Tibial artery (tissue), 4 donors: ENCODE data around the gene TNFRSF1A.

Source experiments
- DNase-seq, 2 donors: peaks; one replicate each; pipeline ENCODE4 v3.0.0-alpha.2; 2019
- H3K27ac ChIP-seq, 2 donors: fragments of 200-600 bp; sonication (generic) in 1 of 2; 1 replicate in 1 of 2; 2 replicates in 1 of 2; pipeline ENCODE4 v1.5.1; 2018 to 2019; ENCODE audit warnings: mild to moderate bottlenecking in 1 of 2
- H3K27me3 ChIP-seq, 2 donors: fragments of 200-600 bp; sonication (generic) in 1 of 2; one replicate each; pipeline versions ENCODE4 v1.5.1 to v1.6.0; 2016 to 2019
- H3K36me3 ChIP-seq, 3 donors: fragments of 200-600 bp; sonication (generic) in 2 of 3; one replicate each; pipeline ENCODE4 v1.5.1; 2016 to 2019; ENCODE audit warnings: mild to moderate bottlenecking in 2 of 3
- H3K4me1 ChIP-seq, 4 donors: fragments of 200-600 bp; sonication (generic) in 2 of 4; 1 replicate in 3 of 4; 2 replicates in 1 of 4; pipeline ENCODE4 v1.5.1; 2016 to 2019
- H3K4me3 ChIP-seq, 2 donors: fragments of 200-600 bp; sonication (generic) in 1 of 2; 1 replicate in 1 of 2; 2 replicates in 1 of 2; pipeline ENCODE4 v1.5.1; 2018 to 2019; ENCODE audit warnings: mild to moderate bottlenecking in 2 of 2
- H3K9me3 ChIP-seq, 3 donors: fragments of 200-600 bp; sonication (generic) in 1 of 3; one replicate each; pipeline ENCODE4 v1.5.1; 2016 to 2019
- CTCF ChIP-seq, 2 experiments: fragments of 200-600 bp in 1 of 2; fragments of 450-650 bp in 1 of 2; IDR thresholded peaks; one replicate each; pipeline ENCODE4 v1.5.1; 2017 to 2019; ENCODE audit warnings: antibody characterized with exemption in 2 of 2, mild to moderate bottlenecking in 1 of 2, moderate library complexity in 1 of 2
- intact Hi-C: fragments of 100-400 bp; cut with DNase I; formaldehyde crosslinking; loops from one replicate; pipeline ENCODE4 v1.15.0; 2023; ENCODE audit warnings: low total_unique reads

Gene TNFRSF1A

GRCh38 chr12:6376079-6376869 is 34.4 kb upstream of the TNFRSF1A start:
- Histone ChIP-seq H3K27me3 (no peaks in the 10 kb centered on the region), H3K27ac (peak overlapping the region; percentile 49 to 69), H3K9me3 (no peaks in the 10 kb centered on the region), H3K36me3 (no peaks in the 10 kb centered on the region), H3K4me1 (peaks cover 0 to 55% (median 31%) of the 10 kb centered on the region in 4 donors), H3K4me3 (no peak overlapping the region)
- peak; percentile 25 to 46 for TF ChIP-seq CTCF (IDR thresholded peaks at IDR 0.05)
- intact Hi-C loops = no loop called here
- DNase-seq = peak; percentile 70 to 79

- no peaks in the 10 kb centered on the region for H3K36me3 ChIP-seq
- TF ChIP-seq CTCF (IDR thresholded peaks at IDR 0.05) = no peak
- H3K4me3 ChIP-seq = no peak within 1 kb of the TSS
- H3K27ac ChIP-seq = peak within 1 kb of the TSS; percentile 49 to 69
- peaks cover 0 to 51% (median 34%) of the 10 kb centered on the region in 4 donors for H3K4me1 ChIP-seq
- peak; percentile 14 to 65 for DNase-seq
- no peaks in the 10 kb centered on the region for H3K9me3 ChIP-seq
- no peaks in the 10 kb centered on the region for H3K27me3 ChIP-seq
- intact Hi-C loops = no loop called here
Observed at GRCh38 chr12:6375269-6376078, 33.6 kb upstream of the TNFRSF1A start, which contains the start of gene SCNN1A. Gene SCNN1A, minus strand, starts transcription at chr12:6375563. Its CDS starts 780 bp downstream, at chr12:6374783.

GRCh38 chr12:6374786-6375160 is 32.9 kb upstream of the TNFRSF1A start:
- DNase-seq = no peak
- H3K36me3 ChIP-seq = no peaks in the 10 kb centered on the region

GRCh38 chr12:6374028-6374785 is 32.3 kb upstream of the TNFRSF1A start:
- no peak for TF ChIP-seq CTCF (IDR thresholded peaks at IDR 0.05)
- no peak overlapping the region for H3K27ac ChIP-seq
- H3K9me3 ChIP-seq = no peaks in the 10 kb centered on the region
- intact Hi-C loops = no loop called here
- H3K27me3 ChIP-seq = no peaks in the 10 kb centered on the region
- no peaks in the 10 kb centered on the region for H3K36me3 ChIP-seq
- DNase-seq = peak in 1 of 2 donors; percentile 18
- peaks cover 0 to 45% (median 34%) of the 10 kb centered on the region in 4 donors for H3K4me1 ChIP-seq
- no peak overlapping the region for H3K4me3 ChIP-seq

More at GRCh38 chr12:6374786-6375160, 32.9 kb upstream of the TNFRSF1A start:
- peaks cover 0 to 44% (median 34%) of the 10 kb centered on the region in 4 donors for H3K4me1 ChIP-seq
- no peak overlapping the region for H3K4me3 ChIP-seq
- peak overlapping the region; percentile 49 to 69 for H3K27ac ChIP-seq
- intact Hi-C loops = no loop called here
- TF ChIP-seq CTCF (IDR thresholded peaks at IDR 0.05) = no peak
- H3K27me3 ChIP-seq = no peaks in the 10 kb centered on the region
- H3K9me3 ChIP-seq = no peaks in the 10 kb centered on the region

- Histone ChIP-seq H3K4me1 (peaks cover 0 to 50% (median 33%) of the 10 kb centered on the region in 4 donors), H3K27me3 (no peaks in the 10 kb centered on the region), H3K27ac (peak overlapping the region; percentile 54 to 62), H3K4me3 (no peak overlapping the region), H3K36me3 (no peaks in the 10 kb centered on the region), H3K9me3 (no peaks in the 10 kb centered on the region)
- no peak for TF ChIP-seq CTCF (IDR thresholded peaks at IDR 0.05)
- intact Hi-C loops = no loop called here
- no peak for DNase-seq
Observed at GRCh38 chr12:6373022-6373787, 31.3 kb upstream of the TNFRSF1A start.
